NT2/D1 (cell line): ENCODE data around the gene CHMP3.
"Not testable (repeated sequence)": the region's sequence is repeated elsewhere in the genome, so short reads cannot be mapped to it uniquely, and the experiment has no call there.

Experiments used
- DNase-seq: peaks from one replicate; pipeline ENCODE4 v3.0.0-alpha.2; 2011; ENCODE audit warnings: low read depth, low spot score
- H3K27me3 ChIP-seq: 2 replicates; pipeline ENCODE4 v1.6.0; 2011; ENCODE audit warnings: mild to moderate bottlenecking; ENCODE audit not compliant: insufficient read length, insufficient read depth
- H3K36me3 ChIP-seq: 2 replicates; pipeline ENCODE4 v1.6.1; 2011; ENCODE audit warnings: mild to moderate bottlenecking, low read length, mixed read lengths; ENCODE audit not compliant: insufficient read depth, insufficient read length
- H3K4me1 ChIP-seq: 2 replicates; pipeline ENCODE4 v1.5.1; 2011; ENCODE audit not compliant: insufficient read depth, insufficient read length
- H3K4me3 ChIP-seq: 2 replicates; pipeline ENCODE4 v1.5.1; 2011; ENCODE audit warnings: low read depth; ENCODE audit not compliant: insufficient read length
- H3K9ac ChIP-seq: 2 replicates; pipeline ENCODE4 v1.6.0; 2011; ENCODE audit warnings: low read depth; ENCODE audit not compliant: insufficient read length
- H3K9me3 ChIP-seq: 2 replicates; pipeline ENCODE4 v1.5.1; 2011; ENCODE audit warnings: mild to moderate bottlenecking, low read length; ENCODE audit not compliant: insufficient read depth
- SUZ12 ChIP-seq: IDR thresholded peaks from 2 replicates; pipeline ENCODE4 v1.6.1; 2011; ENCODE audit not compliant: insufficient read length, insufficient read depth; ENCODE audit errors: extremely low read depth
- YY1 ChIP-seq: IDR thresholded peaks from 2 replicates; pipeline ENCODE4 v1.6.1; 2011; ENCODE audit not compliant: insufficient read length, insufficient read depth
- ZNF274 ChIP-seq: IDR thresholded peaks from 2 replicates; pipeline ENCODE4 v1.6.1; 2011; ENCODE audit warnings: mild to moderate bottlenecking, low read depth, low read length

The CHMP3 gene

GRCh38 chr2:86498468-86499260 is 64.6 kb downstream of the CHMP3 start:
- peaks cover 38% of the 10 kb centered on the region for H3K36me3 ChIP-seq

GRCh38 chr2:86496391-86496790 is 66.9 kb downstream of the CHMP3 start:
- not testable (repeated sequence) for H3K4me1 ChIP-seq, DNase-seq, H3K27me3 ChIP-seq, H3K4me3 ChIP-seq, H3K9ac ChIP-seq
- Histone ChIP-seq H3K9me3 (peaks cover 30% of the 10 kb centered on the region), H3K36me3 (peaks cover 46% of the 10 kb centered on the region)

More at GRCh38 chr2:86498468-86499260, 64.6 kb downstream of the CHMP3 start:
- Histone ChIP-seq H3K9me3 (peaks cover 35% of the 10 kb centered on the region), H3K27me3 (no peaks in the 10 kb centered on the region), H3K4me3 (no peak overlapping the region), H3K9ac (no peak overlapping the region), H3K4me1 (no peaks in the 10 kb centered on the region)
- DNase-seq = no peak
- no peak for TF ChIP-seq ZNF274
- TF ChIP-seq SUZ12 = no peak
- TF ChIP-seq YY1 = no peak

- no peaks in the 10 kb centered on the region for H3K27me3 ChIP-seq
- no peak overlapping the region for H3K4me3 ChIP-seq
- H3K36me3 ChIP-seq = peaks cover 51% of the 10 kb centered on the region
- DNase-seq = no peak
- no peaks in the 10 kb centered on the region for H3K4me1 ChIP-seq
- H3K9me3 ChIP-seq = no peaks in the 10 kb centered on the region
- no peak for TF ChIP-seq YY1
- no peak overlapping the region for H3K9ac ChIP-seq
Measured at GRCh38 chr2:86492048-86492453, 71.2 kb downstream of the CHMP3 start.

GRCh38 chr2:86491088-86491487 is 72.2 kb downstream of the CHMP3 start:
- Histone ChIP-seq H3K36me3 (peaks cover 58% of the 10 kb centered on the region), H3K27me3 (no peaks in the 10 kb centered on the region)

GRCh38 chr2:86490245-86490644 is 73.0 kb downstream of the CHMP3 start:
- H3K36me3 ChIP-seq = peaks cover 65% of the 10 kb centered on the region
- H3K27me3 ChIP-seq = no peaks in the 10 kb centered on the region
- H3K9ac ChIP-seq = no peak overlapping the region
- no peaks in the 10 kb centered on the region for H3K9me3 ChIP-seq
- no peak for DNase-seq
- H3K4me3 ChIP-seq = no peak overlapping the region
- TF ChIP-seq SUZ12 = no peak
- no peak for TF ChIP-seq ZNF274
- TF ChIP-seq YY1 = no peak
- H3K4me1 ChIP-seq = no peaks in the 10 kb centered on the region

More at GRCh38 chr2:86491088-86491487, 72.2 kb downstream of the CHMP3 start:
- H3K9me3 ChIP-seq = no peaks in the 10 kb centered on the region
- H3K9ac ChIP-seq = no peak overlapping the region
- TF ChIP-seq ZNF274 (no peak), YY1 (no peak), SUZ12 (no peak)
- H3K4me1 ChIP-seq = no peaks in the 10 kb centered on the region
- DNase-seq = no peak
- no peak overlapping the region for H3K4me3 ChIP-seq

- Histone ChIP-seq H3K4me1 (no peaks in the 10 kb centered on the region), H3K9ac (no peak overlapping the region), H3K27me3 (no peaks in the 10 kb centered on the region), H3K4me3 (no peak overlapping the region), H3K9me3 (no peaks in the 10 kb centered on the region), H3K36me3 (peaks cover 72% of the 10 kb centered on the region)
- no peak for DNase-seq
- TF ChIP-seq SUZ12 (no peak), YY1 (no peak), ZNF274 (no peak)
Measured at GRCh38 chr2:86489542-86489941, 73.7 kb downstream of the CHMP3 start.

GRCh38 chr2:86488561-86489250 is 74.5 kb downstream of the CHMP3 start:
- no peaks in the 10 kb centered on the region for H3K4me1 ChIP-seq
- H3K36me3 ChIP-seq = peaks cover 78% of the 10 kb centered on the region
- H3K27me3 ChIP-seq = no peaks in the 10 kb centered on the region
- H3K9ac ChIP-seq = no peak overlapping the region
- H3K9me3 ChIP-seq = no peaks in the 10 kb centered on the region
- H3K4me3 ChIP-seq = no peak overlapping the region
- DNase-seq = no peak
- TF ChIP-seq ZNF274 = no peak
- no peak for TF ChIP-seq SUZ12
- no peak for TF ChIP-seq YY1
